H1 (cell line): ENCODE results near the gene SLC4A11. TPM values are rescaled to one million over a fixed set of nuclear protein-coding genes. Genes with fewer than 3 reads are reported as not detected.

Source experiments
- ATF2 ChIP-seq: IDR thresholded peaks from 2 replicates; pipeline ENCODE4 v1.6.1; 2012; ENCODE audit warnings: low read length, inconsistent platforms
- ATF3 ChIP-seq: IDR thresholded peaks from 2 replicates; pipeline ENCODE4 v1.6.1; 2011; ENCODE audit warnings: low read depth, mild to moderate bottlenecking, low read length; ENCODE audit not compliant: insufficient read depth
- BRCA1 ChIP-seq: IDR thresholded peaks from 2 replicates; pipeline ENCODE4 v1.6.1; 2012; ENCODE audit warnings: low read depth, low read length, improper control_type of control experiment
- CHD2 ChIP-seq: IDR thresholded peaks from 2 replicates; pipeline ENCODE4 v1.6.1; 2012; ENCODE audit warnings: low read length, improper control_type of control experiment
- MAFK ChIP-seq: IDR thresholded peaks from 2 replicates; pipeline ENCODE4 v1.6.1; 2012; ENCODE audit warnings: low read depth, mild to moderate bottlenecking, improper control_type of control experiment, low read length
- NRF1 ChIP-seq: IDR thresholded peaks from 2 replicates; pipeline ENCODE4 v1.6.1; 2011; ENCODE audit warnings: mild to moderate bottlenecking, low read depth, low read length, improper control_type of control experiment
- SAP30 ChIP-seq: fragments of 300-600 bp; sonication (generic); IDR thresholded peaks from 2 replicates; pipeline ENCODE4 v1.7.1; 2012; ENCODE audit warnings: low read length, moderate library complexity, mild to moderate bottlenecking, inconsistent platforms; ENCODE audit not compliant: insufficient read depth, insufficient replicate concordance
- TAF7 ChIP-seq: optimal IDR thresholded peaks from 2 replicates; pipeline ENCODE3; 2011; ENCODE audit warnings: low read depth, mild to moderate bottlenecking, inconsistent platforms, low read length, moderate library complexity, borderline replicate concordance
- ZNF274 ChIP-seq: IDR thresholded peaks from 2 replicates; pipeline ENCODE4 v1.7.0; 2012; ENCODE audit warnings: low read length, borderline replicate concordance; ENCODE audit errors: extremely low read depth
- polyA plus RNA-seq, 7 experiments: library from polyadenylated mRNA; depleted of rRNA in 3 of 7; stranded (reverse) in 5 of 7; unstranded in 2 of 7; fragments of >200 nt in 5 of 7; fragments of 200-250 nt in 2 of 7; gene quantifications; 1 replicate in 5 of 7; 2 replicates in 1 of 7; 4 replicates in 1 of 7; pipeline versions ENCODE4 v1.2.1 to v1.2.3, GENCODE V29; 2011 to 2013; ENCODE audit warnings: missing spikeins in 2 of 7, mixed read lengths in 2 of 7
- total RNA-seq: library from RNA; stranded (reverse); fragmentation: NEBNext Ultra II Directional; extraction: Animal tissue kit (Norgen Biotek cat#: 25700); gene quantifications from 2 replicates; pipeline ENCODE4 v1.2.1, GENCODE V29; 2021

Gene SLC4A11
- total and polyA plus RNA-seq, 2 of the 8 experiments (the other 6 are each of a cell fraction or from before 2014, with no cell fraction given), result 11.9 to 32.3 TPM

- TF ChIP-seq ZNF274 (no peak), BRCA1 (no peak), MAFK (no peak), CHD2 (no peak), ATF3 (no peak), SAP30 (no peak), NRF1 (no peak), TAF7 (no peak), ATF2 (no peak)
- TF ChIP-seq, all 59 proteins: peak for 0
Measured at GRCh38 chr20:3202965-3203314, 36.0 kb downstream of the SLC4A11 start (continued).
